Stomach smooth muscle (tissue), 2 donors: ENCODE data around the gene PTPRM.

Source experiments
- H3K27ac ChIP-seq: one replicate; pipeline ENCODE4 v1.7.0; 2013; ENCODE audit warnings: mild to moderate bottlenecking, low read length, inconsistent platforms
- H3K27me3 ChIP-seq, 2 donors: one replicate each; pipeline ENCODE4 v1.7.0; 2013; ENCODE audit warnings: low read length in 2 of 2; ENCODE audit not compliant: insufficient read depth in 2 of 2, control insufficient read depth in 1 of 2
- H3K36me3 ChIP-seq, 2 donors: one replicate each; pipeline ENCODE4 v1.7.0; 2013; ENCODE audit warnings: low read length in 2 of 2; ENCODE audit not compliant: control insufficient read depth in 2 of 2, insufficient read depth in 2 of 2
- H3K4me1 ChIP-seq: one replicate; pipeline ENCODE4 v1.7.0; 2013; ENCODE audit warnings: low read length; ENCODE audit not compliant: control insufficient read depth, insufficient read depth
- H3K4me3 ChIP-seq, 2 donors: one replicate each; pipeline ENCODE4 v1.7.0; 2013; ENCODE audit warnings: low read length in 2 of 2
- H3K9ac ChIP-seq, 2 donors: one replicate each; pipeline ENCODE4 v1.7.0; 2013; ENCODE audit warnings: low read length in 2 of 2, mild to moderate bottlenecking in 1 of 2
- H3K9me3 ChIP-seq, 2 donors: one replicate each; pipeline ENCODE4 v1.7.0; 2013; ENCODE audit warnings: low read length in 2 of 2; ENCODE audit not compliant: control insufficient read depth in 2 of 2
- donor health status: healthy.
- donor health status: Pancreatic carcinoma.

The PTPRM gene

DNA sequence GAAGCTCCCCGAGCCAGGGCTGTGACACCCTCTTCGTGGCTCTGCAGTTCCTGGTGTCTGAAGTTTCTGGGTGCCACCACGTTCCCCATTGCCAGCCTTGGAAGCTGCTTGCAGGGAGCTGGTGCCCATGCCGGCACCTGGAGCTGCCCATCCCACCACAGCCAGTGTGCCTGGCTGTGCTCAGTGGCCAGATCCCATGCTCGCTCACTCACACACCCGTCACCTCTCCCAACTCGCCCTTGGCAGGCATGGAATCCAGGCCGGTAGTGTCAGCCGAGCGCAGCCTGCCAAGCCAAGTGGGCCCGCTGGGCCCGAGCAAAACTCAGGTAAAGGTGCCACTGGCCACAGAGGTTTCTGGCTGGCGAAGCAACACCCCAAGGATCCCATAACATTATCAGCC is 370.2 kb downstream of the PTPRM start:
- Histone ChIP-seq H3K27ac (no peak overlapping the region), H3K36me3 (no peaks in the 10 kb centered on the region), H3K9me3 (no peaks in the 10 kb centered on the region), H3K27me3 (no peaks in the 10 kb centered on the region), H3K4me3 (no peak overlapping the region), H3K4me1 (no peaks in the 10 kb centered on the region), H3K9ac (no peak overlapping the region)

DNA sequence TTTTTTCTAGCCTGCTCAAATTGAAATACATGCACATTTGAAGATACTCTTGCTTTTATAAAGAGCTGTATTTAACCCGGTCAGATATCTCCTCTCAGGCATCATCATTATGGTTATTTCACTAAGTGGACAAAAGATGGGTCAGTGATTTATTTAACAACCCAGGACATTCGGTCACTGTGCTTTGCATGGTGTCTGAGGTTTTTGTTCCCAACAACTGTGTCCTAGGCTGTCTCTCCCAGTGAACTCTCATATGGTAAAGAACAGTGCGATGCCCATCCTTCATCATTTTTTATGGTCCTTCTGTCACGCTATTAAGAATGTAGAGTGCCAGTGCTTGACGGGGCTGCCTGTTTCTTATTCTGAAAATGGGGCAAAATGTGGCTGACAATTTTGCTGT is 372.4 kb downstream of the PTPRM start:
- H3K9ac ChIP-seq, result no peak overlapping the region
- no peak overlapping the region for H3K4me3 ChIP-seq
- H3K9me3 ChIP-seq, result no peaks in the 10 kb centered on the region
- no peaks in the 10 kb centered on the region for H3K27me3 ChIP-seq
- H3K36me3 ChIP-seq, result no peaks in the 10 kb centered on the region
- no peaks in the 10 kb centered on the region for H3K4me1 ChIP-seq
- H3K27ac ChIP-seq, result no peak overlapping the region

DNA sequence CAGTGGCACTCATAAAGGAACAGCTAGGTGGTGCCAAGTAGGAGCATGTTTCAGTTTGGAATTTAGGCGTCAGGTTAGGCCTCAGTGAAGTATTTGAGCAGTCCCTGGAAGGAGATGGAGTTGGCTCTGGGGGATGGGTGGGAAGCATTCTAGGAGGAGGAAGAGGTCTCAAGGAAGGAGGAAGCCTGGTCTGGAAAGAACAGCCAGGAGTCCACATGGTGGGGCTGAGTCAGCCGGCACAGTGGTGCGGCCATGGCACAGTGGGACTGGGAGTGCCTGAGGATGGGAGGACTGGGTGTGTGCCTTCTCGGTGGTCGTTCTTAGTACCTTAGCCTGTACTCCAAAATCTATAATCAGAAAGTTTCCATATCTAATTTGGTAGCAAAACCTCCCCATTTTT is 373.3 kb downstream of the PTPRM start:
- Histone ChIP-seq H3K4me1 (no peaks in the 10 kb centered on the region), H3K36me3 (no peaks in the 10 kb centered on the region), H3K27me3 (no peaks in the 10 kb centered on the region), H3K27ac (no peak overlapping the region), H3K4me3 (no peak overlapping the region), H3K9me3 (no peaks in the 10 kb centered on the region), H3K9ac (no peak overlapping the region)

DNA sequence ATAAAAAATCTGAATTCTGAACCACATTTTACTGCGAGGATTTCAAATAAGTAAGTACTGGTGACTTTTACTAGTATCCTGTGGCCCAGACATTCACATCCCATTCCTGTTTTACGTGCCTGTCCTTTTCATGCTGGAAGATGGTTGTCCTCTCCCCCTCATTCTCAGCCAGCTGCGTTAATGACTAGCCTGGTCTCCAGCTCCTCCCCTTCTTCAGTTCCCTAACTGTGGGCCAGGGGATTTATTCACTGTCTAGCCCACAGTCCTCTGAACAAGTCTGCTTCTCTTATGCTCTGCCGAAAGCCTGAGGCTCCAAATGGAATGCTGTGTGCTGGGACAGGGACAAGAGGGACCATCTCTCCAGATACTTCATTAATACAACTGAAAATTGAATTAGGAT is 373.9 kb downstream of the PTPRM start:
- peaks cover 4% of the 10 kb centered on the region for H3K4me1 ChIP-seq
- H3K9me3 ChIP-seq, result no peaks in the 10 kb centered on the region
- H3K36me3 ChIP-seq, result no peaks in the 10 kb centered on the region
- H3K9ac ChIP-seq, result no peak overlapping the region
- no peak overlapping the region for H3K27ac ChIP-seq
- H3K4me3 ChIP-seq, result no peak overlapping the region
- H3K27me3 ChIP-seq, result no peaks in the 10 kb centered on the region

DNA sequence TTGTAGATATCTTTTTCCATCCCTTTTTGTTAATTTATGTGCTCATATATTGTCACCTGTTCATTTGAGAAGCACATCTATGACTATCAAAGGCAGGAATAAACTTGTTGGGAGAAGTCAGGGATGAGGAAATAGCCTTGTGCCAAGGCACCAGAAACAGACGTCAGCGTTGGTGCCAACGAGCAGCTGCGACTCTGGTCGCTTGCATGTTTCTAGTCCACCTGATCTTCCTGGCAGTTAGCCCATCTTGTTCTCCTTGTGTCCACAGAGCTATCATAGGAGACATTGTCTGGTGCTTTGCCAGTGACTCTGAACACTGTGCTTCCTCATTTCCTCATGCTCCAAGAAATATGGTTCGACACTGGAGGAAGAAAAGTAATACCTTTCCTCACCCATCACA is 374.4 kb downstream of the PTPRM start:
- peaks cover 5% of the 10 kb centered on the region for H3K4me1 ChIP-seq
- no peak overlapping the region for H3K27ac ChIP-seq
- no peaks in the 10 kb centered on the region for H3K27me3 ChIP-seq
- no peak overlapping the region for H3K9ac ChIP-seq
- H3K4me3 ChIP-seq, result no peak overlapping the region
- no peaks in the 10 kb centered on the region for H3K9me3 ChIP-seq
- no peaks in the 10 kb centered on the region for H3K36me3 ChIP-seq

DNA sequence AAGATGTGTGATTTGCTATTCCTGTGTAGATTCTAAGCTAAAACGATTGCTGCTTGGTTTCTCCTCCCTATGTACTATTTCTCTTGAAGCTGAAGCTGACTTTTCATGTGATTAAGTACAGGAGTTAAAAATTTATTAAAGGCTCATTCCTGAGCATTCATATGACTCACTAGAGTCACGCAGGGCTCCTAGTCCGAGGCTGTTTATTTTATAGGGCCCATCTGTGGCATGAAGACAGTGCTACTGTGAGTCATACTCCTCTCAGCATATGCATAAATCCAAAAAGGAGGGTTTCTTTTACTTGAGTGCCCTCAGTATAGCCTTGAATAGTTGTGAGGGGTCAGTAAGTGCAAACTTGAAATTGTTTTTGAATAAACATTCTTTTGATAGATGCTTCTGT is 378.8 kb downstream of the PTPRM start:
- Histone ChIP-seq H3K27ac (no peak overlapping the region), H3K4me1 (peaks cover 5% of the 10 kb centered on the region), H3K9ac (peak overlapping the region in 1 of 2 donors; percentile 46), H3K4me3 (peak overlapping the region in 1 of 2 donors; percentile 33), H3K36me3 (peaks cover 0 to 6% of the 10 kb centered on the region in 2 donors), H3K27me3 (no peaks in the 10 kb centered on the region), H3K9me3 (no peaks in the 10 kb centered on the region)

DNA sequence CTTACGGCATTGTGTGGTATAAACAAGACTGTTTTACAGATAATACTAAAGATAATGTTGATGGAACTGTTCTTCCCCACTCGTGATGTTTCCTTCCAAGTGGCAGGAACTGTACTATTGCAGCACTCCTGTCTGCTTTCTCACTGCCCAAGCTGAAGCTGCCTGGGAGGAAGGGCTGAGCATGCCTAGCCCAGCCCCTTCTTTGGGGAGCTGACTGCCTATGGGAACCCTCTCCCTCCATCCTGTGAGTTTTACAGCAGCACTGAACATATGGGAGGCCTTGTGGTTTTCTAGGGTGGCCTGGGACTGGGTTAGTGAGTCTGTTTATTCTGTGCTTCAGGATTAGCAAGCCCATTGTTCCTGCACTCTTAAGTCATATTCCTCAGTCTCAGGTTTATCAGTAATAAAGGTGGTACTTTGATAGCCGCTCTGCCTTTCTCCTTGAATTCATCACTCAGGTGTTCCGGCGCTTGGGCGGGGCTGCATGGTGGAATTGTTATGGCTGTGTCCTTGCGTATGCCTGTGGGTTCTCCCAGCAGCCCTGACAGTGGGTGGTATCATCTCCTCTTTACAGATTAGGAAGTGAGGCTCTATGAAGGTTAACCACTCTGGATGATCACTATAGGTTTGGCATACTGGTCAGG is 379.7 kb downstream of the PTPRM start:
- Histone ChIP-seq H3K9ac (peak overlapping the region; percentile 22 to 46), H3K27ac (no peak overlapping the region), H3K4me3 (peak overlapping the region; percentile 33 to 54), H3K9me3 (no peaks in the 10 kb centered on the region), H3K4me1 (peaks cover 5% of the 10 kb centered on the region), H3K36me3 (peaks cover 0 to 6% of the 10 kb centered on the region in 2 donors), H3K27me3 (no peaks in the 10 kb centered on the region)

DNA sequence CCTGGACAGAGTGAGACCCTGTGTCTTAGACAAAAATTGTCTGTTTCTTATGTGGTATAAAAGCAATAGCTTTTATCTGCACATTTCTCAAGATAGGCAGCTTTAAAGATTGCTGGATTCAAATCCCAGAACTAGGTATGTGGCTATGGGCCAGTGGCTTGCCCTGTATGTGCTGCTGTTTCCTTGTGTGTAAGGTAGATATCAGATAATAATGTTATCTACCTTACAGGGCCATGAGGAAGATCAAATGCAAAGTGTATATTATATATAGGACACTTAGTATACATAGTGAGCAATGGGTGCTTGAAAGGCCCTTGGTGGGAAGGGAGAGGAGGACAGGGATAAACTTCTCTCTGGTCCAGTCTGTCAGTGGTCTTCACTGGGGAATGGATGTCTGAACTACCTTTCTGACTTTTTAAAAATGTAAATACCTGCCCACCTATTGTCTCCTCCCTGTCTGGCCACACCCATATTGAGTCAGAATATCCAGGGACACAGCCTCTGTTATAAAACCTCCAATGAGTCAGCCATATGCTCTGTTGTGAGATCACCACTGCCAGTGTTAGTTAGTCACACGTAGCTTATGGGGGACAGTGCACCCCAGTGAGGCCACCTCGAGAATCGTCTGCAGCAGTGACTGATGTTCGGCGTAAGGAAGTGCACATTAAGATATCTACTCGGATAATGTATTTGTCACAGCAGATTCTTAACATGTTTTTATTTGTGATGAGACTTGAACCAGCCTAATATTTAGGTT is 383.4 kb downstream of the PTPRM start:
- Histone ChIP-seq H3K27ac (no peak overlapping the region), H3K9ac (no peak overlapping the region), H3K36me3 (peaks cover 0 to 6% of the 10 kb centered on the region in 2 donors), H3K9me3 (no peaks in the 10 kb centered on the region), H3K4me3 (no peak overlapping the region), H3K27me3 (no peaks in the 10 kb centered on the region), H3K4me1 (peaks cover 4% of the 10 kb centered on the region)

DNA sequence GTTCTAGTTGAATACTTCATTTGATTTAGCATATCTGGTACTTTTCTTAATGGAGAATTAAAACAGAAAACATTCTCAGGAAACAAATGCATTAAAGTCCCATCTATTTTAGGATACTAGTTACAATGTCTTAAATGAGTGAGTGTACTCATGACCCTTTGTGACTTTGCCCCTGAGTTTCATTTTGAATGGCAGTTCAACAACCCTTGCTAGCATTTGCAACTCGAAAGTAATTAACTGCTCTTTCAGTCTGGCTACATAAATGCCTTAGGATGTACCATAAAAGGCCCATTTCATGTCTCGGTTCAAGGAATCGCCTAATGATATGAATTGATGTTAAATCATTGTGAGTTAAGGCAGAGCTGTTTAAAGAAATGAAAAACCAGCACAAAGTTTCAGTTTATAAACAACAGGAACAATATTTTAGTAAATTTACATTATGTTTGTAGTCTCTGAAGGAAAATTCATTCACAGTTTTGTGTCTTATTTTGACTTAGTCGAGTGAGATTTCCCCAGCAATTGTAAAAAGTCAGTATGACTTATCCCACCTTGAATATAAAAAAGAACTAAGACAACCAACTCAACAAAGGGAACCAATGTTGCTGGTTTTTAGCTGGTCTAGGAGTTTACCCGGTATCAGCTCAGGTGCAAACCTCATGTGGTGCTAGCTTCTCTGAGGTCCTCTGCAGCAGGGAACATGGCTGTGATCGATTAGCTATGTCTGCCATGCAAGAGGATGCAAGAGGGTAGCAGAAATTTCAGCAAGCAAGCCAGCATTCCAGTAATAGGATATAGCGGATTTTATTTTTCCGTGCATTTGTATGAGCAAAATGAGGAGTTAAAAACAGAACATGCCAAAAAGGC is 386.2 kb downstream of the PTPRM start:
- H3K36me3 ChIP-seq, result peaks cover 0 to 6% of the 10 kb centered on the region in 2 donors
- H3K9ac ChIP-seq, result no peak overlapping the region
- no peak overlapping the region for H3K4me3 ChIP-seq
- H3K4me1 ChIP-seq, result no peaks in the 10 kb centered on the region
- H3K9me3 ChIP-seq, result no peaks in the 10 kb centered on the region
- no peaks in the 10 kb centered on the region for H3K27me3 ChIP-seq
- H3K27ac ChIP-seq, result no peak overlapping the region

DNA sequence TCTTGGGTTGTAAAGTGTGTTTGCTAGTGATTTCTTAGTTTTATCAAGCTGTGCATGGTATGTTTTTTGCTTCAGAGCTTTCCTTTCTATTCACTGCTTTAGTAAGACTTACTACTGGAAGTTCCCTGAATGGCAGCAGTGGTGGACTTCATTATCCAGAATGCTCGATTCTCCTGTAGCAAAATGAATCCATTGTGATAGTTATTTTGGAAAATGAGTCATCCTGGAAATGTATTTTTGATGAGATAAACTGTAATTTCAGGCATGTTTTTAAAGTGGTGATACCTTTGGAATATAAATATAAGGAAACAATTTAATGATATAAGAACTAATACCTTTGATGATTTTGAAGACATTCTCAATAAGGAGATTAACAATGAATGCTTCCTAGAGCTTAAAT is 387.1 kb downstream of the PTPRM start:
- Histone ChIP-seq H3K9ac (no peak overlapping the region), H3K27me3 (no peaks in the 10 kb centered on the region), H3K4me1 (no peaks in the 10 kb centered on the region), H3K4me3 (no peak overlapping the region), H3K36me3 (peaks cover 0 to 6% of the 10 kb centered on the region in 2 donors), H3K27ac (no peak overlapping the region), H3K9me3 (no peaks in the 10 kb centered on the region)
